ENCODE data around the gene VPS11.

The VPS11 gene

DNA sequence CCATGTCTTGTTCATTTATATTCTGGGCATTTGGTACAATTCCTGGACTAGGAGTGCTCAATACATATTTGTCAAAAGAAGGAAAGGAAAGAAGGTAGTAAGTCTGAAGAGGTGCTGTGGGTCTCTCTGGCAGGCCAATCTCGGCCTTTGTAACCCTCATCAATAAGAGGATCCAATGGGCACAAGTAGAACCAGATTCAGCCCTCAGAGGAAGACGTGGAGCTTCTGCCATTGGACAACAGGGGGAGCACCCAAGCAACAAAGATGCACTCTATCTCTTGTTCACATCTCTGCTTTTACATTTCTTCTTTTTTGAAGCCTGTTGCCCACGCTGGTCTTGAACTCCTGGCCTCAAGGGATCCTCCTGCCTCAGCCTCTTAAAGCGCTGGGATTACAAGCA lies 2.2 kb upstream of the VPS11 start:
- peak; percentile 72 for DNase-seq (ENCODE audit: low read depth)
- H3K4me3 ChIP-seq (ENCODE audit: low read depth, low read length), result no peak overlapping the region

DNA sequence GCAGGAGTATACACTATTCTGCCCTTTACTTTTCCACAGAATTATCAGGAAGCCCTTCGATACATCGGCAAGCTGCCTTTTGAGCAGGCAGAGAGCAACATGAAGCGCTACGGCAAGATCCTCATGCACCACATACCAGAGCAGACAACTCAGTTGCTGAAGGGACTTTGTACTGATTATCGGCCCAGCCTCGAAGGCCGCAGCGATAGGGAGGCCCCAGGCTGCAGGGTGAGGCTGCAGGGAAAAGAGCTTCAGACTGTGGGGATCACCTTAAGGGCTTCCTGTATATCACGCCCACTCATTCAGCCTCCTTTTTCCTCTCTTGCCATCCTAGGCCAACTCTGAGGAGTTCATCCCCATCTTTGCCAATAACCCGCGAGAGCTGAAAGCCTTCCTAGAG lies 10.2 kb downstream of the VPS11 start:
- DNase-seq (ENCODE audit: low read depth), result no peak
- no peak for TF ChIP-seq POLR2A (IDR thresholded peaks at IDR 0.05; ENCODE audit: extremely low read depth, insufficient read length)
- TF ChIP-seq, protein P1, sequence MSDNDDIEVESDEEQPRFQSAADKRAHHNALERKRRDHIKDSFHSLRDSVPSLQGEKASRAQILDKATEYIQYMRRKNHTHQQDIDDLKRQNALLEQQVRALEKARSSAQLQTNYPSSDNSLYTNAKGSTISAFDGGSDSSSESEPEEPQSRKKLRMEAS (IDR thresholded peaks at IDR 0.05; ENCODE audit: low read depth, low read length), result no peak
- TF ChIP-seq MYC (IDR thresholded peaks at IDR 0.05; ENCODE audit: low read depth, low read length), result no peak
- TF ChIP-seq, protein P2, sequence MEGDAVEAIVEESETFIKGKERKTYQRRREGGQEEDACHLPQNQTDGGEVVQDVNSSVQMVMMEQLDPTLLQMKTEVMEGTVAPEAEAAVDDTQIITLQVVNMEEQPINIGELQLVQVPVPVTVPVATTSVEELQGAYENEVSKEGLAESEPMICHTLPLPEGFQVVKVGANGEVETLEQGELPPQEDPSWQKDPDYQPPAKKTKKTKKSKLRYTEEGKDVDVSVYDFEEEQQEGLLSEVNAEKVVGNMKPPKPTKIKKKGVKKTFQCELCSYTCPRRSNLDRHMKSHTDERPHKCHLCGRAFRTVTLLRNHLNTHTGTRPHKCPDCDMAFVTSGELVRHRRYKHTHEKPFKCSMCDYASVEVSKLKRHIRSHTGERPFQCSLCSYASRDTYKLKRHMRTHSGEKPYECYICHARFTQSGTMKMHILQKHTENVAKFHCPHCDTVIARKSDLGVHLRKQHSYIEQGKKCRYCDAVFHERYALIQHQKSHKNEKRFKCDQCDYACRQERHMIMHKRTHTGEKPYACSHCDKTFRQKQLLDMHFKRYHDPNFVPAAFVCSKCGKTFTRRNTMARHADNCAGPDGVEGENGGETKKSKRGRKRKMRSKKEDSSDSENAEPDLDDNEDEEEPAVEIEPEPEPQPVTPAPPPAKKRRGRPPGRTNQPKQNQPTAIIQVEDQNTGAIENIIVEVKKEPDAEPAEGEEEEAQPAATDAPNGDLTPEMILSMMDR (IDR thresholded peaks at IDR 0.05; ENCODE audit: low read depth, low read length), result no peak
- H3K4me3 ChIP-seq (ENCODE audit: low read depth, low read length), result no peak overlapping the region

More for the DNA sequence above, 2.2 kb upstream of the VPS11 start:
- TF ChIP-seq, protein P1 (IDR thresholded peaks at IDR 0.05; ENCODE audit: low read depth, low read length), result no peak
- TF ChIP-seq, protein P2 (IDR thresholded peaks at IDR 0.05; ENCODE audit: low read depth, low read length), result peak; percentile 68

DNA sequence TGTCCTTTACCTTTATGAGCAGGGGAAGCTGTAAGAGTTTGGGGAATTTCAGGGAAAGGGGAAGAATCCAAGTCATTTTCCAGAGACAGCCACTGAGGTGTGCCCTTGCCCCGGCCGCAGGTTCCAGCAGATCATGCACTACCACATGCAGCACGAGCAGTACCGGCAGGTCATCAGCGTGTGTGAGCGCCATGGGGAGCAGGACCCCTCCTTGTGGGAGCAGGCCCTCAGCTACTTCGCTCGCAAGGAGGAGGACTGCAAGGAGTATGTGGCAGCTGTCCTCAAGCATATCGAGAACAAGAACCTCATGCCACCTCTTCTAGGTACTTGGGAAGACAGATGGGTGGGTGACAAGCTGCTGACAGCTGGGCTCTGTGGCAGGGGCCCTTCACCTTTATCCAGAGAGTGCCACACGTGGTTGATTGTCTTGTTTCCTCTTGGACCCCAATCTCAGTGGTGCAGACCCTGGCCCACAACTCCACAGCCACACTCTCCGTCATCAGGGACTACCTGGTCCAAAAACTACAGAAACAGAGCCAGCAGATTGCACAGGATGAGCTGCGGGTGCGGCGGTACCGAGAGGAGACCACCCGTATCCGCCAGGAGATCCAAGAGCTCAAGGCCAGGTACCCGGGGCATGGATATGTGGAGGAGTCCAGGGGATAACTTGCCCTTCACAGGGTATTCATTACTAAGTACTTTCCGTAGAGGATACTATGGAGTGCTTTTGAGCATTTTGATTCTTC lies 11.2 kb downstream of the VPS11 start:
- no peak for DNase-seq (ENCODE audit: low read depth)
- TF ChIP-seq, protein P1 (IDR thresholded peaks at IDR 0.05; ENCODE audit: low read depth, low read length), result no peak
- TF ChIP-seq, protein P2 (IDR thresholded peaks at IDR 0.05; ENCODE audit: low read depth, low read length), result no peak

DNA sequence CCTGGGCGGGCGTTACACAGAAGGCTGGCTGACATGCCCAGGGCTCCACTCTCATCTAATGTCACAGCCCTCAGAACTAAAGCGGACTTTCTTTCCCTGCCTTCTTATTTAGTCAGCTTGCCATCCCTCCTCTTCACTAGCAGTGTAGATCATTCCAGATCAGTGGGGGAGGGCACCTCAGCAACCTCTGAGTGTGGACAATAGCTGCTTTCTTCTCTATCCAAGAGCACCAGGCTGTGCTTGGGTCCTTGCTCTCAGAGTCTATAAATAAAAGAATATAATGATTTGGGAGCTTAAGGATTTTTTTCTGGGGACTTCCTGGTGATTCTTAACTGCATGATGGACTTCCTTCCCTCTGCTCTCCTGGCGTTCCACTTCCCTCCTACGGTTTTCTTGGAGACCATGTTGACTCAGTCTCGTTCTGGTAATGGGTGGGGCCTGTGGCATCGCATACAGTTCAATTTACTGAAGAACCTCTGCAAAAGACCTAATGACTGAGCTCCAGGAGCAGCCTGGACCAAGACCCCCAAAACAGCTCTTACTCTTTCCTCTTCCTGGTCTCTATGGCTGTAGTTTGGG lies 14.2 kb downstream of the VPS11 start:
- no peak overlapping the region for H3K4me3 ChIP-seq (ENCODE audit: low read depth, low read length)
- TF ChIP-seq, protein P1 (IDR thresholded peaks at IDR 0.05; ENCODE audit: low read depth, low read length), result no peak
- no peak for TF ChIP-seq MYC (IDR thresholded peaks at IDR 0.05; ENCODE audit: low read depth, low read length)
- TF ChIP-seq, protein P2 (IDR thresholded peaks at IDR 0.05; ENCODE audit: low read depth, low read length), result no peak
- TF ChIP-seq POLR2A (IDR thresholded peaks at IDR 0.05; ENCODE audit: extremely low read depth, insufficient read length), result no peak
- DNase-seq (ENCODE audit: low read depth), result no peak

More for the DNA sequence above, 11.2 kb downstream of the VPS11 start:
- H3K4me3 ChIP-seq (ENCODE audit: low read depth, low read length), result no peak overlapping the region

DNA sequence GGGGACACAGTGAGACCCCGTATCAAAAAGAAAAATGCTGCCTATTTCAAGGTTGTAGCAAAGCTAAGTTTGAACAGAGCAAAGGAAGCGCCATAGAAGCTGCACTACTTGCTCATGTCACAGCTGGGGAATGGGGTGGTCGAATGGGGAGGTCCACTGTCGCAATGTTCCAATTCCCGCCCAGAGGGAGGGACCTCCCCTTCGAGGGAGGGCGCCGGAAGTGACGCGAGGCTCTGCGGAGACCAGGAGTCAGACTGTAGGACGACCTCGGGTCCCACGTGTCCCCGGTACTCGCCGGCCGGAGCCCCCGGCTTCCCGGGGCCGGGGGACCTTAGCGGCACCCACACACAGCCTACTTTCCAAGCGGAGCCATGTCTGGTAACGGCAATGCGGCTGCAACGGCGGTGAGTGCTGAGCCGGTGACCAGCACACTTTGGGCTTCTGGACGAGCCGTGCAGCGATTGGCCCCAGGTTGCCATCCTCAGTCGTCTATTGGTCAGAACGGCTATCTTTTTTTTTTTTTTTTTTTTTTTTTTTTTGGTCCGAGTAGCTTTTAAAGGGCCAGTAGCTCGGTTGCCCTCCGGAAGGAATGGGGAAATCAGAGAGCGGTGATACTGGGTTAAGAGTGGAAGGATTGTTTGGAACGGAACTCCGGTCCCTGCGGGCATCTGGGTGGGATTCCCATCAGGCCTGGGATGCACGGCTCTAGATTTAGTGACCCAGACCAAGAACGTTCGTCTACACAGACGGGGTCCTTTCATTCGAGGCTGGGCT lies 17.2 kb downstream of the VPS11 start, which contains the start of gene HMBS:
Gene HMBS, plus strand, starts transcription at position 219 of the 774 bp plus-strand sequence. Its CDS starts 153 bp downstream, at position 372.
- TF ChIP-seq, protein P2 (IDR thresholded peaks at IDR 0.05; ENCODE audit: low read depth, low read length), result no peak
- TF ChIP-seq, protein P1 (IDR thresholded peaks at IDR 0.05; ENCODE audit: low read depth, low read length), result peak; percentile 84
- TF ChIP-seq MYC (IDR thresholded peaks at IDR 0.05; ENCODE audit: low read depth, low read length), result peak; percentile 81; the same call in 1 of the 2 replicates
- peak; percentile 93 for TF ChIP-seq POLR2A (IDR thresholded peaks at IDR 0.05; ENCODE audit: extremely low read depth, insufficient read length)
- peak; percentile 98 for DNase-seq (ENCODE audit: low read depth)
- H3K4me3 ChIP-seq (ENCODE audit: low read depth, low read length), result peak within 1 kb of the TSS; percentile 98

Data from NB4 (cell line).